Stimulated activated naive CD4-positive, alpha-beta T cell treated with Interleukin-2 at 50 U/mL for 16 hours (primary cell): ENCODE results near the gene MDM2.
"Not testable (repeated sequence)": the region's sequence is repeated elsewhere in the genome, so short reads cannot be mapped to it uniquely, and the experiment has no call there.

Experiments
- DNase-seq: peaks from one replicate; lab custom pipeline; 2025; lab: John Stamatoyannopoulos, UW

Gene MDM2

GRCh38 chr12:68853396-68854077 lies 45.6 kb downstream of the MDM2 start:
- DNase-seq, result no peak

- DNase-seq, result no peak
These were observed 46.1 kb downstream of the MDM2 start for GRCh38 chr12:68854078-68854468.

- no peak for DNase-seq
These were observed 46.6 kb downstream of the MDM2 start for GRCh38 chr12:68854554-68854953.

- DNase-seq, result no peak
These were observed 47.1 kb downstream of the MDM2 start for GRCh38 chr12:68855111-68855510.

- no peak for DNase-seq
These were observed 47.8 kb downstream of the MDM2 start for GRCh38 chr12:68855771-68856170.

- DNase-seq, result no peak
These were observed 48.5 kb downstream of the MDM2 start for GRCh38 chr12:68856510-68856909.

GRCh38 chr12:68861890-68862289 lies 53.9 kb downstream of the MDM2 start:
- no peak for DNase-seq

GRCh38 chr12:68863109-68863770 lies 55.3 kb downstream of the MDM2 start:
- DNase-seq, result no peak

- not testable (repeated sequence) for DNase-seq
These were observed 56.0 kb downstream of the MDM2 start for GRCh38 chr12:68863886-68864454.

- no peak for DNase-seq
These were observed 56.6 kb downstream of the MDM2 start for GRCh38 chr12:68864604-68865003.

GRCh38 chr12:68865399-68866164 lies 57.6 kb downstream of the MDM2 start:
- no peak for DNase-seq

GRCh38 chr12:68866950-68867349 lies 59.0 kb downstream of the MDM2 start:
- DNase-seq, result no peak

- no peak for DNase-seq
These were observed 59.6 kb downstream of the MDM2 start for GRCh38 chr12:68867606-68868005.

- DNase-seq, result no peak
These were observed 60.2 kb downstream of the MDM2 start for GRCh38 chr12:68868043-68868790.

- DNase-seq, result no peak
These were observed 62.0 kb downstream of the MDM2 start for GRCh38 chr12:68870011-68870410.

- DNase-seq, result no peak
These were observed 62.5 kb downstream of the MDM2 start for GRCh38 chr12:68870443-68870842.

- DNase-seq, result no peak
These were observed 63.4 kb downstream of the MDM2 start for GRCh38 chr12:68871396-68871795.

GRCh38 chr12:68871921-68872320 lies 63.9 kb downstream of the MDM2 start:
- no peak for DNase-seq

- no peak for DNase-seq
These were observed 65.3 kb downstream of the MDM2 start for GRCh38 chr12:68873316-68873715.

GRCh38 chr12:68876461-68876860 lies 68.5 kb downstream of the MDM2 start:
- DNase-seq, result no peak

- DNase-seq, result no peak
These were observed 69.6 kb downstream of the MDM2 start for GRCh38 chr12:68877583-68877982.

- no peak for DNase-seq
These were observed 70.3 kb downstream of the MDM2 start for GRCh38 chr12:68878283-68878682.
